HepG2 (cell line): ENCODE results near the gene ZG16. TPM values are rescaled to one million over a fixed set of nuclear protein-coding genes. Genes with fewer than 3 reads are reported as not detected.

Experiments
- CC2D1A ChIP-seq: sonication (generic); formaldehyde crosslinking; IDR thresholded peaks from 2 replicates; pipeline ENCODE4 v1.8.1; 2023; ENCODE audit warnings: mild to moderate bottlenecking, missing genetic modification reagents
- FLYWCH1 ChIP-seq: sonication (generic); formaldehyde crosslinking; IDR thresholded peaks from 2 replicates; pipeline ENCODE4 v1.8.1; 2023; ENCODE audit warnings: mild to moderate bottlenecking, missing genetic modification reagents
- LRRFIP1 ChIP-seq: sonication (generic); formaldehyde crosslinking; conservative IDR thresholded peaks from 2 replicates; pipeline ENCODE4 v1.4.0; 2020; ENCODE audit warnings: missing genetic modification reagents
- MED13 ChIP-seq: sonication (generic); formaldehyde crosslinking; IDR thresholded peaks from 2 replicates; pipeline ENCODE4 v1.5.0; 2020; ENCODE audit warnings: missing genetic modification reagents
- NPAS2 ChIP-seq: sonication (generic); formaldehyde crosslinking; IDR thresholded peaks from 2 replicates; pipeline ENCODE4 v1.8.0; 2022; ENCODE audit warnings: mild to moderate bottlenecking, missing genetic modification reagents, borderline replicate concordance
- POLR2AphosphoS2 ChIP-seq: IDR thresholded peaks from 2 replicates; pipeline ENCODE4 v1.6.1; 2011; ENCODE audit warnings: low read depth, low read length, improper control_type of control experiment
- SNAI1 ChIP-seq: sonication (generic); formaldehyde crosslinking; IDR thresholded peaks from 2 replicates; pipeline ENCODE4 v1.5.0; 2020; ENCODE audit warnings: mild to moderate bottlenecking, missing genetic modification reagents, borderline replicate concordance
- TEAD3 ChIP-seq: optimal IDR thresholded peaks from 2 replicates; pipeline ENCODE3; 2016; ENCODE audit warnings: borderline replicate concordance
- TIGD3 ChIP-seq: sonication (generic); formaldehyde crosslinking; IDR thresholded peaks from 2 replicates; pipeline ENCODE4 v1.5.1; 2020; ENCODE audit warnings: mild to moderate bottlenecking, missing genetic modification reagents, borderline replicate concordance
- ZBTB14 ChIP-seq: sonication (generic); formaldehyde crosslinking; IDR thresholded peaks from 2 replicates; pipeline ENCODE4 v1.4.0; 2020; ENCODE audit warnings: missing genetic modification reagents
- ZBTB26 ChIP-seq: IDR thresholded peaks from 2 replicates; pipeline ENCODE4 v1.6.1; 2016; ENCODE audit warnings: missing compliant biosample characterization, missing genetic modification reagents, borderline replicate concordance
- ZBTB39 ChIP-seq: sonication (generic); formaldehyde crosslinking; IDR thresholded peaks from 2 replicates; pipeline ENCODE4 v1.5.0; 2020; ENCODE audit warnings: missing genetic modification reagents
- ZNF138 ChIP-seq: sonication (generic); formaldehyde crosslinking; IDR thresholded peaks from 2 replicates; pipeline ENCODE4 v1.5.0; 2020; ENCODE audit warnings: mild to moderate bottlenecking, low read depth, missing genetic modification reagents
- ZNF251 ChIP-seq: sonication (generic); formaldehyde crosslinking; IDR thresholded peaks from 2 replicates; pipeline ENCODE4 v1.9.0; 2021; ENCODE audit warnings: mild to moderate bottlenecking, missing genetic modification reagents
- ZNF276 ChIP-seq: sonication (generic); formaldehyde crosslinking; IDR thresholded peaks from 2 replicates; pipeline ENCODE4 v1.4.0; 2020; ENCODE audit warnings: mild to moderate bottlenecking, low read depth, missing genetic modification reagents
- ZNF639 ChIP-seq: conservative IDR thresholded peaks from 2 replicates; pipeline ENCODE4 v1.6.1; 2018; ENCODE audit warnings: missing genetic modification reagents
- ZNF652 ChIP-seq: IDR thresholded peaks from 2 replicates; pipeline ENCODE4 v1.6.1; 2016; ENCODE audit warnings: low read depth, borderline replicate concordance
- ZNF709 ChIP-seq: sonication (generic); formaldehyde crosslinking; IDR thresholded peaks from 2 replicates; pipeline ENCODE4 v1.5.0; 2020; ENCODE audit warnings: mild to moderate bottlenecking, missing genetic modification reagents
- polyA plus RNA-seq, 8 experiments: library from polyadenylated mRNA; depleted of rRNA in 3 of 8; stranded (reverse) in 7 of 8; unstranded in 1 of 8; fragments of >200 nt; fragmentation: Illumina TruSeq in 4 of 8; extraction: Trizol in 4 of 8; gene quantifications; 2 replicates each; pipeline versions ENCODE4 v1.2.1 to v1.2.3, GENCODE V29; 2011 to 2016; ENCODE audit warnings: low read depth in 4 of 8, missing spikeins in 1 of 8, mixed read lengths in 1 of 8; ENCODE audit not compliant: insufficient read depth in 1 of 8
- total RNA-seq, 5 experiments: library from RNA; depleted of rRNA; stranded (reverse); fragments of >200 nt; fragmentation: Illumina TruSeq; extraction: Trizol; gene quantifications; 2 replicates each; pipeline ENCODE4 v1.2.3, GENCODE V29; 2016; ENCODE audit warnings: low read depth in 1 of 5

ZG16 gene
- total and polyA plus RNA-seq, 2 of the 13 experiments (the other 11 are each of a cell fraction or from before 2014, with no cell fraction given) = 0.04 to 0.07 TPM

- TF ChIP-seq ZNF639 (CRISPR knock-in tag) (no peak), SNAI1 (CRISPR knock-in tag) (0 out of 2 replicates have a peak, but pooled peaks have one; percentile 29), TIGD3 (CRISPR knock-in tag) (no peak), TEAD3 (CRISPR knock-in tag) (no peak), ZNF652 (CRISPR knock-in tag) (no peak), CC2D1A (no peak), POLR2AphosphoS2 (no peak), ZNF709 (CRISPR knock-in tag) (no peak), ZNF138 (CRISPR knock-in tag) (no peak), LRRFIP1 (no peak), FLYWCH1 (CRISPR knock-in tag) (peak; percentile 86; the same call in 1 of the 2 replicates), ZBTB26 (no peak), NPAS2 (CRISPR knock-in tag) (no peak), ZBTB39 (0 out of 2 replicates have a peak, but pooled peaks have one; percentile 27), ZNF251 (CRISPR knock-in tag) (no peak), MED13 (no peak), ZBTB14 (CRISPR knock-in tag) (no peak), ZNF276 (CRISPR knock-in tag) (peak; percentile 15; the same call in 1 of the 2 replicates)
Observed at GRCh38 chr16:29789775-29790182, 11.7 kb downstream of the ZG16 start (continued).
